Embryonic facial prominence (tissue), 1 donor: ENCODE measurements around the gene SPATA9.
"Not testable (repeated sequence)": the region's sequence is repeated elsewhere in the genome, so short reads cannot be mapped to it uniquely, and the experiment has no call there.

Experiments used
- DNase-seq: peaks from one replicate; pipeline ENCODE4 v3.0.0-alpha.2; 2016; ENCODE audit errors: extremely low spot score

The SPATA9 gene

DNA sequence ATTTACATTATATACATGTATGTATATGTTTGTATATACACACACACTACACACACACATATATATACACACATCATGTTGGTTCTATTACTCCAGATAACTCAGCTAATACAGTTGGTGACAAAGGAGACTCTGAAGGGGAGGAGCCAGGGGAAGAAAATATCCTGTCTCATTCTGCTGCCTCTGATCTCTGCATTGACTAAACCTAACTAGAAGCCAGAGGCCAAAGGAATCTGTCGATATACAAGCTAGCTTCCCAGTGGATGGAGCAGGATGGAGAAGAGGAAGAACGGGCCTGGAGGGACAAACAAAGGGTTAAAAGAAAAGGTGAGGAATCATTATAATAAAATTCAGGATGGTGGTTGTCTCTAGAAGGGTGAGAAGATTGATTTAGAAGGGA, 34.6 kb upstream of the SPATA9 start:
- no peak for DNase-seq

GRCh38 chr5:95715799-95716461, 33.1 kb upstream of the SPATA9 start:
- DNase-seq, result no peak

- no peak for DNase-seq
These were observed 31.3 kb upstream of the SPATA9 start for GRCh38 chr5:95713960-95714710.

GRCh38 chr5:95713246-95713645, 30.5 kb upstream of the SPATA9 start:
- DNase-seq, result not testable (repeated sequence)

DNA sequence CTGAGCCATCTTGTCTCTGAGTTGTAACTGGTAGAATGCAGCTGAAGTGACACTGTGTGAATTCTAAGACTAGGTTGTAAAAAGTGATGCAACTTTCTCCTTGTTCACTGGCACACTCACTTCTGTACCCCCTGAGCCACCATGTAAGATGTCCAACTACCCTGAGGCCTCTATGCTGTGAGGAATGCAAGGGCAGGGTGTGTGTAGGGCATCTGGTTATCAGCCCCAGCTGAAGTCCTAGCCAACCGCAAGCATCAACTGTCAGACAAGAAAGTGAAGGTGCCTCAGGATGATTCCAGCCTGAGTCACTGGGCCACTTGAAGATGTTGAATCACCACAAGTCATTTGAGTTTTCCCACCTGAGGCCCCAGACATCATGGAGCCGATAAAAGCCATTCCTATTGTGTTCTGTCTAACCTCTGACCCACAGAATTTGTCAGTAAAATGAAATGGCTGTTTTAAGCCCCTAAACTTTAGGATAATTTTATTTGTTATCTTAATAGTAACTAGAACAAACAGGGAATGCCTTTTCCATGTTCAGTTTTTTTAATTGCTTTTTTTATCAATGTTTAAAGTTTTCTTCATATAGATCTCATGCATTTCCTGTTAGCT, 29.7 kb upstream of the SPATA9 start:
- no peak for DNase-seq

GRCh38 chr5:95711501-95712346, 28.9 kb upstream of the SPATA9 start:
- DNase-seq, result no peak

- not testable (repeated sequence) for DNase-seq
These were observed 28.1 kb upstream of the SPATA9 start for GRCh38 chr5:95710651-95711500.

DNA sequence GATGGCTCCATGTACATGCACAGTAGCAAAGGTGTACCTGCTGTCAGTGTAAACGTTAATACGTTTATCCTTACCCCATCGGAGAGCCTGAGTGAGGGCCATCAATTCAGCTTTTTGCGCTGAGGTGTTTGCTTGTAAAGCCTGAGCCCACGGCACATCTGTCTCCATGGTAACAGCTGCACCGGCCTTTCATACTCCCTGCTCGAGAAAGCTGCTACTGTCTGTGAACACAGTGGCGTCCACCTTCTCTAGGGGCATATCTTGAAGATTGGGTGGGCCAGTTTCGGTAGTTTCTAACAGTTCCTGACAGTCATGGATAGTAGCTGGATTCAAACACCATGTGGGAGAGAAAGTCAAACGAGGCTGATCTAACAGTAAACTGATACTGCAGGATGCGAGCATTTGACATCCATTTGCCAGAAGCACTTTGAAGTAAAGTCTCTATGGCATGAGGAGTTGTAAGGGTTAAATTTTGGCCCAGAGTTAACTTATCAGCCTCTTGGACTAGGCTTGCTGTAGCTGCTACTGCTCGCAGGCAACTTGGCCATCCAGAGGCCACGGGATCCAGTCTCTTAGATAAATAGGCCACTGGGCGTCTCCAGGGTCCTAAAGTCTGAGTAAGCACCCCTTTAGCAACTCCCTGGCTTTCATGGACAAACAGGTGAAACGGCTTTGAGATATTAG, 27.3 kb upstream of the SPATA9 start:
- no peak for DNase-seq

DNA sequence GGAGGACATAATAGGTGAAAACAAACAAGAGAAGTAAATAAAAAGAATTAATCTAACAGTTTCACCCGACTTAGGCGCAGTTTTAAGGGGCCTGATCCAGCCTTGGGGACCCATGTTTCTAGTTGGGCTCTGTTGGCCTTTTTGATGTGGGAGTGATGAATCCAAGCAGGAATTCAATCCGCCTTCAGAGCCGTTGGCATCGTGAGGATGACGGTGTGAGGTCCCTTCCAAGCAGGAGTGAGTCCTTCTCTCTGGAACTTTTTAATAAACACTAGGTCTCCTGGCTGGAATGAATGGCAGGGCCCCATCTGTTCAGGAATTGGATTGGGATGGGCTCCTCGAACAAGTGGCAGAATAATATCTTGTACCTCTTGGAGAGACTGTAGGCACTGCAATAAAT, 26.1 kb upstream of the SPATA9 start:
- no peak for DNase-seq

DNA sequence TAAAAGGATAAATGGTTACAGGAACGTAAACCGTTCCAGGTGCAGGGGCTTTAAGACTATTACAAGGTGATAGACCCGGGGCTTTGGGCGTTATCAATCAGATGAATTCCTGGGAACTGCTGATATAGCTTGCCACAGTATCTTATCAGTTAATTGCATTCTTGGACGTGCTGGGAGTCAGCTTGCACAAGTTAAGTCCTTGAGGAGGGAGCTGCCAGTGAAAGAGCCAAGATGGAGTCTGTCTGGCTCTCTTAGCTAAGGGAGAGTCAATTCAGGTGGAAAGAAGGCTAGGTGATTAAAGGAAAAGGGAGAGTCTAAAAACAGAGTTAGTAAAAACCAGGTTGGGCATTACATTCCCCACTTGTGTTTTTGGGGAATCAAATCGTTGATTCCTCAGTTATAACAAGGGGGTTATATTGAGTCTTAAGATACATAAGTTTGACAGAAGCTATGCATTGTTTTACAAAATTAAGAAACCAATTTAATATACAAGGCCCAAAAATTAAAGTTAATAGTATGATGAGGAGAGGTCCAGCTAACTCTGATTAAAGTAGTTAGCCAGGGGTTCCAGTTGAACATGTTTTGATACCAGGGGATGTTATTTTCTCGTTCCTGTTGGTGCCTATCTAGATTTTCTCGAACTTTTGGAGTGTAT, 24.9 kb upstream of the SPATA9 start:
- DNase-seq, result not testable (repeated sequence)

DNA sequence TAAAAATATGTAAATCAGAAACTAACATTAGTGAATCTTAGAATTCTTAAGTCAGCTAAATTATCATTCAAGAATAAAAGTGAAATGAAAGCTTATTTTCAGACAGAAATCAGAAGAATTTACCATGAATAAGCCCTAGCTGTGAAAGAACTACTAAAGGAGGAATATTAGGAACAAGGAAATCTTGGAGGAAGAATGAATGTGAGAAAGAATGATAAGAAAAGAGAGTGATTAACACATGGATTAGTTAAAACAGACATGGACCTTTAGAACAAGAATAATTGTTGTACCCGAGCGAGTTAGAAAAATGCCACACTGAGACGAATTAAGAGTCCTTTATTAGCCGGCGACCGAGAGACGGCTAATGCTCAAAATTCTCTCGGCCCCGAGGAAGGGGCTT, 24.3 kb upstream of the SPATA9 start:
- no peak for DNase-seq

GRCh38 chr5:95706196-95706595, 23.4 kb upstream of the SPATA9 start:
- not testable (repeated sequence) for DNase-seq

- no peak for DNase-seq
These were observed 21.4 kb upstream of the SPATA9 start for GRCh38 chr5:95704150-95704549.

- no peak for DNase-seq
These were observed 18.3 kb upstream of the SPATA9 start for GRCh38 chr5:95701074-95701473.

DNA sequence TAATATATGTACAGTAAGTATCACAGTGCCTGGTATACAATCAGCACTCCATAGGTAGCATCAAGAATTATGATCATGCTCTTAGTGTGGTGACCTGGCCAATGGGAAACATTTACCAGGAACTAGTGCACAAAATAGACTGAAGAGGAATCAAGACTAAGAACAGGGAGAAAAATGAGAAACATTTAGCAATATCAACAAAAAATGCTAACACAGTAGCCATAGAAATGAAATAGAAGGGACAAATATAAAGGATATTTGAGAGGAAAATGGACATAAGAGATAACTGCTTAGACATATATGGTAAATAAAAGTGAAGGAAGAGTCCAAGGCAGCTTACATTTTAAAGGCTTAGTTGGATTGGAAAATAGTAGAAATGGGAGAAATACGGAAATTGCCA, 16.5 kb upstream of the SPATA9 start:
- no peak for DNase-seq

GRCh38 chr5:95697781-95698681, 15.2 kb upstream of the SPATA9 start:
- DNase-seq, result no peak

- DNase-seq, result no peak
These were observed 7.5 kb upstream of the SPATA9 start for GRCh38 chr5:95690333-95690732.

- DNase-seq, result no peak
These were observed 6.9 kb upstream of the SPATA9 start for GRCh38 chr5:95689680-95690079.

- no peak for DNase-seq
These were observed 3.9 kb upstream of the SPATA9 start for GRCh38 chr5:95686651-95687050.
